DOHH2 (cell line): ENCODE results near the gene DKK2.

ENCODE experiments used
- H3F3A ChIP-seq: fragments of 200-600 bp; sonication (generic), shearing (Covaris generic); 2 replicates; pipeline ENCODE4 v1.6.0; 2016; ENCODE audit warnings: antibody characterized with exemption, mild to moderate bottlenecking; ENCODE audit not compliant: control insufficient read depth, insufficient read depth
- H3K27ac ChIP-seq: fragments of 200-600 bp; sonication (generic); 2 replicates; pipeline ENCODE4 v1.5.1; 2014; ENCODE audit warnings: low read depth, mild to moderate bottlenecking, low read length, moderate library complexity
- H3K27me3 ChIP-seq: fragments of 200-600 bp; sonication (generic); 2 replicates; pipeline ENCODE4 v1.6.1; 2014; ENCODE audit warnings: mild to moderate bottlenecking, low read length, mixed read lengths; ENCODE audit not compliant: control insufficient read depth
- H3K36me3 ChIP-seq: fragments of 200-600 bp; sonication (generic); 2 replicates; pipeline ENCODE4 v1.6.1; 2014; ENCODE audit warnings: mild to moderate bottlenecking, low read length, moderate library complexity, mixed read lengths; ENCODE audit not compliant: control insufficient read depth
- H3K4me1 ChIP-seq: fragments of 200-600 bp; sonication (generic); 2 replicates; pipeline ENCODE4 v1.6.1; 2014; ENCODE audit warnings: mild to moderate bottlenecking, low read length, mixed read lengths; ENCODE audit not compliant: control insufficient read depth
- H3K4me2 ChIP-seq: fragments of 200-600 bp; sonication (generic); 2 replicates; pipeline ENCODE4 v1.6.0; 2014; ENCODE audit warnings: mild to moderate bottlenecking, low read length, moderate library complexity
- H3K4me3 ChIP-seq: fragments of 200-600 bp; sonication (generic); 2 replicates; pipeline ENCODE4 v1.5.1; 2014; ENCODE audit warnings: mild to moderate bottlenecking, low read length, mixed read lengths
- H3K79me2 ChIP-seq: fragments of 200-600 bp; sonication (generic); 2 replicates; pipeline ENCODE4 v1.6.1; 2014; ENCODE audit warnings: mild to moderate bottlenecking, low read length, mixed read lengths; ENCODE audit not compliant: control insufficient read depth
- H3K9me2 ChIP-seq: fragments of 200-600 bp; sonication (generic); replicated peaks from 2 replicates; pipeline ENCODE4 v1.6.1; 2014; ENCODE audit warnings: mild to moderate bottlenecking, low read length, mixed read lengths; ENCODE audit not compliant: control insufficient read depth
- H3K9me3 ChIP-seq: fragments of 200-600 bp; sonication (generic); 2 replicates; pipeline ENCODE4 v1.6.1; 2014; ENCODE audit warnings: antibody characterized with exemption, low read length, mixed read lengths; ENCODE audit not compliant: control insufficient read depth, insufficient read depth
- H4K20me1 ChIP-seq: fragments of 200-600 bp; sonication (generic); 2 replicates; pipeline ENCODE4 v1.6.0; 2014; ENCODE audit warnings: low read depth, mild to moderate bottlenecking, antibody characterized with exemption, low read length, moderate library complexity; ENCODE audit not compliant: control insufficient read depth, insufficient read depth
- EZH2phosphoT487 ChIP-seq: fragments of 200-600 bp; sonication (generic); IDR thresholded peaks from 2 replicates; pipeline ENCODE4 v1.6.1; 2017; ENCODE audit warnings: borderline replicate concordance, mild to moderate bottlenecking, antibody characterized with exemption, low read length, moderate library complexity, mixed read lengths
- TF ChIP-seq, protein P1 (sequence below): fragments of 200-600 bp; sonication (generic); IDR thresholded peaks from one replicate; pipeline ENCODE4 v1.5.1; 2014; ENCODE audit warnings: antibody characterized with exemption, mild to moderate bottlenecking, low read depth, low read length; ENCODE audit not compliant: poor library complexity, severe bottlenecking

The DKK2 gene

GRCh38 chr4:106930522-106930921, 105.6 kb downstream of the DKK2 start:
- Histone ChIP-seq H3K4me2 (no peak overlapping the region), H3K27ac (no peak overlapping the region), H3F3A (no peaks in the 10 kb centered on the region), H3K9me2 (no peaks in the 10 kb centered on the region; the same call in 1 of the 2 replicates), H3K9me3 (no peaks in the 10 kb centered on the region), H3K4me1 (no peaks in the 10 kb centered on the region), H3K27me3 (no peaks in the 10 kb centered on the region), H3K36me3 (no peaks in the 10 kb centered on the region), H3K4me3 (no peak overlapping the region), H3K79me2 (no peaks in the 10 kb centered on the region), H4K20me1 (no peaks in the 10 kb centered on the region)
- no peak for TF ChIP-seq EZH2phosphoT487
- TF ChIP-seq, protein P1, sequence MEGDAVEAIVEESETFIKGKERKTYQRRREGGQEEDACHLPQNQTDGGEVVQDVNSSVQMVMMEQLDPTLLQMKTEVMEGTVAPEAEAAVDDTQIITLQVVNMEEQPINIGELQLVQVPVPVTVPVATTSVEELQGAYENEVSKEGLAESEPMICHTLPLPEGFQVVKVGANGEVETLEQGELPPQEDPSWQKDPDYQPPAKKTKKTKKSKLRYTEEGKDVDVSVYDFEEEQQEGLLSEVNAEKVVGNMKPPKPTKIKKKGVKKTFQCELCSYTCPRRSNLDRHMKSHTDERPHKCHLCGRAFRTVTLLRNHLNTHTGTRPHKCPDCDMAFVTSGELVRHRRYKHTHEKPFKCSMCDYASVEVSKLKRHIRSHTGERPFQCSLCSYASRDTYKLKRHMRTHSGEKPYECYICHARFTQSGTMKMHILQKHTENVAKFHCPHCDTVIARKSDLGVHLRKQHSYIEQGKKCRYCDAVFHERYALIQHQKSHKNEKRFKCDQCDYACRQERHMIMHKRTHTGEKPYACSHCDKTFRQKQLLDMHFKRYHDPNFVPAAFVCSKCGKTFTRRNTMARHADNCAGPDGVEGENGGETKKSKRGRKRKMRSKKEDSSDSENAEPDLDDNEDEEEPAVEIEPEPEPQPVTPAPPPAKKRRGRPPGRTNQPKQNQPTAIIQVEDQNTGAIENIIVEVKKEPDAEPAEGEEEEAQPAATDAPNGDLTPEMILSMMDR = no peak

DNA sequence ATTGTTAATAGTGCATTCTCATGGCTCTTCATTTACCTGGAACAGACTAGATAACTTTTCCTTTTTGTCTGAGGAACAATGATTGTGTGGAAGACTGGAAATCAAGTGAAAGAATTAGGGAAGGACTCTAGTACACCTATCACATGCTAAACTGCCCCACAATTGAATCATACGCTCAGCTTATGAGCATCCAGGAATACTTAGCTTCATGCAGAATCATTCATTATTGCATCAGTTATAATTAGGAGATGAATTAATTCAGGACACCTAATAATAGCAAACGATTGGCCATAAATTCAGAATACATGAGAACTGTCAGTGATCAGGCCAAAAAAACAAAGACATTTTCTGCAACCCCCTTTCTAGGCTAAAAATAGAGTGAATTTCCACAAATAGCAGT, 106.9 kb downstream of the DKK2 start:
- Histone ChIP-seq H3K27me3 (no peaks in the 10 kb centered on the region), H3K4me1 (no peaks in the 10 kb centered on the region), H3K4me3 (no peak overlapping the region), H3K36me3 (no peaks in the 10 kb centered on the region), H3K4me2 (no peak overlapping the region), H3K9me2 (no peaks in the 10 kb centered on the region; the same call in 1 of the 2 replicates), H3K9me3 (no peaks in the 10 kb centered on the region), H3K27ac (no peak overlapping the region), H3K79me2 (no peaks in the 10 kb centered on the region), H3F3A (no peaks in the 10 kb centered on the region), H4K20me1 (no peaks in the 10 kb centered on the region)
- TF ChIP-seq, protein P1 = no peak
- no peak for TF ChIP-seq EZH2phosphoT487

DNA sequence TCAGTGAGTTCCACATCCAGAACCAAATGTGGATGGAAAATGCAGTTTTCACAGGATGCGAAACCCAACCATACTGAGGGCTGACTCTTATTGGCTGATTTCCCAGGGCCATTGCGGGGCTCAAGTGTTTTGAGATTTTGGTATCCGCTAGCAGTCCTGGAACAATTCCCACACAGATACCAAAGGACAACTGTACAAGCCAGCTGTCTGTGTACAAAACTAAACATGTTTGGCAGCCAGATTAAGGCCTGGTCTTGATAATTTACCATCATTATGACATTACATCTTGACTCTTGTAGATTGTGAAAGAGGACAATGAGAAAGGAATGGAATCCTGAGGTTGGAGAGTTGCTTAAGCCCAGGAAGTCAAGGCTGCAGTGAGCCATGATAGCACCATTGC, 121.9 kb downstream of the DKK2 start:
- Histone ChIP-seq H3K79me2 (no peaks in the 10 kb centered on the region), H3K27ac (no peak overlapping the region), H3F3A (no peaks in the 10 kb centered on the region), H3K4me3 (no peak overlapping the region), H3K36me3 (no peaks in the 10 kb centered on the region), H3K9me2 (no peaks in the 10 kb centered on the region), H3K27me3 (no peaks in the 10 kb centered on the region), H3K4me1 (no peaks in the 10 kb centered on the region), H3K9me3 (no peaks in the 10 kb centered on the region), H4K20me1 (no peaks in the 10 kb centered on the region), H3K4me2 (no peak overlapping the region)
- TF ChIP-seq, protein P1 = no peak
- TF ChIP-seq EZH2phosphoT487 = no peak
